GM23248 (cell line): Measurements from ENCODE around the gene CACNG5.

ENCODE experiments used
- EZH2 ChIP-seq: fragments of 200-600 bp; sonication (generic); IDR thresholded peaks from 2 replicates; pipeline ENCODE4 v1.6.1; 2018; ENCODE audit warnings: antibody characterized with exemption, mild to moderate bottlenecking; ENCODE audit not compliant: insufficient read depth, poor library complexity, severe bottlenecking
- EZH2phosphoT487 ChIP-seq: fragments of 200-600 bp; sonication (generic); IDR thresholded peaks from 2 replicates; pipeline ENCODE4 v1.6.1; 2018; ENCODE audit warnings: antibody characterized with exemption, moderate library complexity, mild to moderate bottlenecking, low read depth; ENCODE audit not compliant: insufficient read depth

DNA sequence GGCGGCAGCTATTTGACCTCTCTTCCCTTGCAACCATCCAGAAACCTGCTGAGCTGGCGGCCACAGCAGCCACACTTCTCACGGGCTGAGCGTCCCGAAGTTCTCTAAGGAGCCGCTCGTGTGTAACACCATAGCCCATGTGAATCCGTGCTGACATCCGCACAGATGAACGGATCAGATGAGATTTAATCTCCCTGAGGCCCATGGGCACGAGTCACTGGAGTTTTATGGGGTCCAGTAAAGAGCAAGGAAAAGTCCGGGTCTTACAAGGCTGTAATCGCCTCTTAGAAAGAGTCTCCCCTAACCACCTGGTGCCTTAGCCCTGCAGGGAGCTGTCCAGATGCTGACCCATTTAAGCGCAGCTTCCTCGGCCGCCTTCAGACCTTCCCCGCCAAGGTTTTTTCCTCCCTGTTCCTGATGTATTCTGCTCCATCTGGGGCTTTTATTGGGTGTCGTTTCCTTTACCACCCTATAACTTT, 5.5 kb upstream of the CACNG5 start:
- TF ChIP-seq EZH2, result no peak
- no peak for TF ChIP-seq EZH2phosphoT487
